HepG2 (cell line): Measurements from ENCODE around the gene RAB6A. TPM values are rescaled to one million over a fixed set of nuclear protein-coding genes. Genes with fewer than 3 reads are reported as not detected.

Source experiments
- ADNP ChIP-seq: sonication (generic); formaldehyde crosslinking; IDR thresholded peaks from 2 replicates; pipeline ENCODE4 v1.4.0; 2020; ENCODE audit warnings: missing genetic modification reagents
- ATM ChIP-seq: fragments of 450-650 bp; IDR thresholded peaks from 2 replicates; pipeline ENCODE4 v1.7.1; 2017; ENCODE audit warnings: mild to moderate bottlenecking, borderline replicate concordance
- CENPT ChIP-seq: sonication (generic); formaldehyde crosslinking; IDR thresholded peaks from 2 replicates; pipeline ENCODE4 v1.8.0; 2022; ENCODE audit warnings: low read depth, mild to moderate bottlenecking, moderate library complexity, missing genetic modification reagents
- EP300 ChIP-seq, 3 experiments: sonication (generic) in 1 of 3; formaldehyde crosslinking in 1 of 3; IDR thresholded peaks; 2 replicates each; pipeline versions ENCODE4 v1.5.1 to v1.6.1; 2011 to 2020; ENCODE audit warnings: low read depth in 2 of 3, low read length in 2 of 3, borderline replicate concordance in 1 of 3, improper control_type of control experiment in 1 of 3, mild to moderate bottlenecking in 1 of 3, missing genetic modification reagents in 1 of 3, moderate library complexity in 1 of 3
- ESRRA ChIP-seq: sonication (generic); formaldehyde crosslinking; IDR thresholded peaks from 2 replicates; pipeline ENCODE4 v1.5.1; 2020; ENCODE audit warnings: mild to moderate bottlenecking, low read depth, missing genetic modification reagents
- GLI4 ChIP-seq: sonication (generic); formaldehyde crosslinking; IDR thresholded peaks from 2 replicates; pipeline ENCODE4 v1.5.1; 2020; ENCODE audit warnings: missing genetic modification reagents, mild to moderate bottlenecking, moderate library complexity, borderline replicate concordance
- HHEX ChIP-seq: IDR thresholded peaks from 2 replicates; pipeline ENCODE4 v1.6.1; 2016; ENCODE audit warnings: control low read depth
- KDM1A ChIP-seq: IDR thresholded peaks from 2 replicates; pipeline ENCODE4 v1.6.1; 2016; ENCODE audit warnings: missing compliant biosample characterization
- LCORL ChIP-seq, 2 experiments: fragments of 450-650 bp in 1 of 2; sonication (generic) in 1 of 2; formaldehyde crosslinking in 1 of 2; IDR thresholded peaks; 2 replicates each; pipeline versions ENCODE4 v1.5.0 to v1.6.1; 2017 to 2020; ENCODE audit warnings: antibody characterized with exemption in 1 of 2, missing genetic modification reagents in 1 of 2
- MAFG ChIP-seq: sonication (generic); formaldehyde crosslinking; IDR thresholded peaks from 2 replicates; pipeline ENCODE4 v1.5.1; 2020; ENCODE audit warnings: mild to moderate bottlenecking, missing genetic modification reagents
- MXD4 ChIP-seq: IDR thresholded peaks from 2 replicates; pipeline ENCODE4 v1.6.1; 2016; ENCODE audit warnings: mild to moderate bottlenecking, missing biosample characterization, missing genetic modification reagents
- MZF1 ChIP-seq: sonication (generic); formaldehyde crosslinking; IDR thresholded peaks from 2 replicates; pipeline ENCODE4 v1.8.1; 2023; ENCODE audit warnings: mild to moderate bottlenecking, missing genetic modification reagents, borderline replicate concordance
- SALL1 ChIP-seq: sonication (generic); formaldehyde crosslinking; IDR thresholded peaks from 2 replicates; pipeline ENCODE4 v1.8.0; 2022; ENCODE audit warnings: mild to moderate bottlenecking, missing genetic modification reagents
- SNAPC2 ChIP-seq: sonication (generic); formaldehyde crosslinking; IDR thresholded peaks from 2 replicates; pipeline ENCODE4 v1.8.1; 2022; ENCODE audit warnings: mild to moderate bottlenecking, missing genetic modification reagents
- SOX6 ChIP-seq, 2 experiments: fragments of 450-650 bp in 1 of 2; sonication (generic) in 1 of 2; formaldehyde crosslinking in 1 of 2; IDR thresholded peaks; 2 replicates each; pipeline versions ENCODE4 v1.4.0 to v1.6.1; 2017 to 2020; ENCODE audit warnings: antibody characterized with exemption in 1 of 2, mild to moderate bottlenecking in 1 of 2, missing genetic modification reagents in 1 of 2
- ZFAT ChIP-seq: sonication (generic); formaldehyde crosslinking; conservative IDR thresholded peaks from 2 replicates; pipeline ENCODE4 v1.8.1; 2023; ENCODE audit warnings: missing genetic modification reagents, inconsistent platforms
- ZNF180 ChIP-seq: sonication (generic); formaldehyde crosslinking; IDR thresholded peaks from 2 replicates; pipeline ENCODE4 v1.4.0; 2020; ENCODE audit warnings: low read depth, missing genetic modification reagents, borderline replicate concordance
- ZNF33B ChIP-seq: sonication (generic); formaldehyde crosslinking; IDR thresholded peaks from 2 replicates; pipeline ENCODE4 v1.5.1; 2020; ENCODE audit warnings: mild to moderate bottlenecking, missing genetic modification reagents
- ZNF569 ChIP-seq: sonication (generic); formaldehyde crosslinking; IDR thresholded peaks from 2 replicates; pipeline ENCODE4 v1.5.0; 2020; ENCODE audit warnings: mild to moderate bottlenecking, missing genetic modification reagents, moderate library complexity, borderline replicate concordance
- ZNF574 ChIP-seq: sonication (generic); formaldehyde crosslinking; IDR thresholded peaks from 2 replicates; pipeline ENCODE4 v1.4.0; 2020; ENCODE audit warnings: missing genetic modification reagents
- ZNF644 ChIP-seq: IDR thresholded peaks from 2 replicates; pipeline ENCODE4 v1.6.1; 2016; ENCODE audit warnings: low read depth
- ZNF766 ChIP-seq: sonication (generic); formaldehyde crosslinking; IDR thresholded peaks from 2 replicates; pipeline ENCODE4 v1.5.0; 2020; ENCODE audit warnings: missing genetic modification reagents, borderline replicate concordance
- ZNF775 ChIP-seq: sonication (generic); formaldehyde crosslinking; IDR thresholded peaks from 2 replicates; pipeline ENCODE4 v1.4.0; 2020; ENCODE audit warnings: missing genetic modification reagents, mild to moderate bottlenecking, moderate library complexity, borderline replicate concordance
- ZNF784 ChIP-seq: sonication (generic); formaldehyde crosslinking; IDR thresholded peaks from 2 replicates; pipeline ENCODE4 v1.5.1; 2020; ENCODE audit warnings: missing genetic modification reagents, mild to moderate bottlenecking, borderline replicate concordance
- polyA plus RNA-seq, 8 experiments: library from polyadenylated mRNA; depleted of rRNA in 3 of 8; stranded (reverse) in 7 of 8; unstranded in 1 of 8; fragments of >200 nt; fragmentation: Illumina TruSeq in 4 of 8; extraction: Trizol in 4 of 8; gene quantifications; 2 replicates each; pipeline versions ENCODE4 v1.2.1 to v1.2.3, GENCODE V29; 2011 to 2016; ENCODE audit warnings: low read depth in 4 of 8, missing spikeins in 1 of 8, mixed read lengths in 1 of 8; ENCODE audit not compliant: insufficient read depth in 1 of 8
- total RNA-seq, 5 experiments: library from RNA; depleted of rRNA; stranded (reverse); fragments of >200 nt; fragmentation: Illumina TruSeq; extraction: Trizol; gene quantifications; 2 replicates each; pipeline ENCODE4 v1.2.3, GENCODE V29; 2016; ENCODE audit warnings: low read depth in 1 of 5
- TF ChIP-seq, protein P1 (sequence below): sonication (generic); formaldehyde crosslinking; IDR thresholded peaks from 2 replicates; pipeline ENCODE4 v1.8.0; 2022; ENCODE audit warnings: low read depth, missing genetic modification reagents

RAB6A gene
- total and polyA plus RNA-seq, 2 of the 13 experiments (the other 11 are each of a cell fraction or from before 2014, with no cell fraction given) = 74.3 to 121 TPM

DNA sequence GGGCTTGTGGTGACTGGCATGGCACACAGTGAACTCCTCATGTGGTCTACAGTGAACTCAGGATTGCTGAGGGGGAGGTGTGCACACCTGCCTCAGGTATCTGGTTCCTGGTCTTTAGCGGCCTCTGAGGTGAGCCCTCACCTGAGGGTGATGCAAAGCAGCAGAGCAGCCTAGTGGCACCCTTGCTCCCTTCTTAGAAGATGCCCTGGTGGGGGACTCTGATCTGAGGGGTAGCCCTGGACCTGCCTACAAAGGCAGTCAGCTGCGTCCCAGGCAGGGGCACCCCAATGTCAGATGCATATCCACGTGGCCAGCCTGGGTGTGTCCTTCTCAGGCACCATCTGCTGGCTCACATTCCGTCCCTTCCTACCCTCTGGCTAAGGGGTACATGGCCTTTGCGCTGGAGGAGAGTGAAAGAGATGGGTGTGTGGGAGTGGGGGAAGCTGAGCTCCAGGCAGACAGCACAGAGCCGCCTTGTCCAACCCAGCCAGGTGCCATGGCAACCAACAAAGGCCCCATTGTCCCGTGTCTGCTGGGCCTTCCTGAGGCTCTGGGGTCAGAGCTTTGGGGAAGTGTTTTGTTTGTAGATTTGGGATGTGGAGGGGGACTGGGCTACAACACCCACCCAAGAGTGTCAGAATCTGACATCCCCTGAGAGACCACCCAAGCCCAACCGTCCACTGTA is 108.7 kb downstream of the RAB6A start (continued):
- TF ChIP-seq ZNF574 (no peak), ZNF33B (CRISPR knock-in tag) (no peak), SOX6 (IDR thresholded peaks at IDR 0.05) (no peak), SOX6 (CRISPR knock-in tag; IDR thresholded peaks at IDR 0.05) (peak; percentile 84), EP300 (IDR thresholded peaks at IDR 0.05; ENCODE audit: low read depth in 2 of 2, low read length in 2 of 2) (peak; percentile 71 to 73), EP300 (CRISPR knock-in tag; IDR thresholded peaks at IDR 0.05; ENCODE audit: borderline replicate concordance) (peak; percentile 72), ZFAT (CRISPR knock-in tag) (no peak), ZNF784 (peak; percentile 62; the same call in 1 of the 2 replicates), GLI4 (CRISPR knock-in tag) (no peak), ZNF569 (CRISPR knock-in tag) (no peak), ZNF766 (CRISPR knock-in tag) (no peak), MZF1 (CRISPR knock-in tag) (no peak), CENPT (CRISPR knock-in tag) (no peak), KDM1A (0 out of 2 replicates have a peak, but pooled peaks have one; percentile 34), LCORL (IDR thresholded peaks at IDR 0.05) (peak; percentile 64; the same call in 1 of the 2 replicates), LCORL (CRISPR knock-in tag; IDR thresholded peaks at IDR 0.05) (peak; percentile 97), HHEX (CRISPR knock-in tag) (no peak), MAFG (no peak), ZNF180 (CRISPR knock-in tag) (no peak), ATM (no peak), ADNP (CRISPR knock-in tag) (no peak), ZNF644 (CRISPR knock-in tag) (peak; percentile 52; the same call in 1 of the 2 replicates), ESRRA (CRISPR knock-in tag) (peak; percentile 45; the same call in 1 of the 2 replicates), MXD4 (peak; percentile 65), SNAPC2 (no peak), SALL1 (CRISPR knock-in tag) (peak; percentile 78), ZNF775 (CRISPR knock-in tag) (no peak)
- TF ChIP-seq, protein P1, sequence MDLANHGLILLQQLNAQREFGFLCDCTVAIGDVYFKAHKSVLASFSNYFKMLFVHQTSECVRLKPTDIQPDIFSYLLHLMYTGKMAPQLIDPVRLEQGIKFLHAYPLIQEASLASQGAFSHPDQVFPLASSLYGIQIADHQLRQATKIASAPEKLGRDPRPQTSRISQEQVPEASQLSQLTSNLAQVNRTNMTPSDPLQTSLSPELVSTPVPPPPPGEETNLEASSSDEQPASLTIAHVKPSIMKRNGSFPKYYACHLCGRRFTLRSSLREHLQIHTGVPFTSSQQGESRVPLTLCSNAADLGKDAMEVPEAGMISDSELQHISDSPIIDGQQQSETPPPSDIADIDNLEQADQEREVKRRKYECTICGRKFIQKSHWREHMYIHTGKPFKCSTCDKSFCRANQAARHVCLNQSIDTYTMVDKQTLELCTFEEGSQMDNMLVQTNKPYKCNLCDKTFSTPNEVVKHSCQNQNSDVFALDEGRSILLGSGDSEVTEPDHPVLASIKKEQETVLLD (CRISPR knock-in tag) = no peak
